Liver (tissue), 9 donors: Measurements from ENCODE around the gene GPANK1. TPM values are rescaled to one million over a fixed set of nuclear protein-coding genes. Genes with fewer than 3 reads are reported as not detected.

ENCODE experiments used
- DNase-seq: peaks from one replicate; pipeline ENCODE4 v3.0.0-alpha.2; 2017; ENCODE audit warnings: low spot score
- H3K27ac ChIP-seq, 2 donors: one replicate each; pipeline ENCODE4 v1.7.0; 2013; ENCODE audit warnings: inconsistent platforms in 2 of 2, low read length in 2 of 2, control low read depth in 1 of 2, low read depth in 1 of 2, mild to moderate bottlenecking in 1 of 2
- H3K27me3 ChIP-seq, 4 donors: one replicate each; pipeline versions ENCODE4 v1.6.1 to v1.7.0; 2013; ENCODE audit warnings: low read length in 3 of 4, inconsistent platforms in 1 of 4, mild to moderate bottlenecking in 1 of 4, moderate library complexity in 1 of 4; ENCODE audit not compliant: control insufficient read depth in 4 of 4, insufficient read depth in 4 of 4
- H3K36me3 ChIP-seq, 4 donors: one replicate each; pipeline versions ENCODE4 v1.6.1 to v1.7.0; 2013; ENCODE audit warnings: low read length in 3 of 4, mild to moderate bottlenecking in 3 of 4, low read depth in 1 of 4, moderate library complexity in 1 of 4; ENCODE audit not compliant: control insufficient read depth in 4 of 4, insufficient read depth in 3 of 4
- H3K4me1 ChIP-seq, 4 donors: one replicate each; pipeline versions ENCODE4 v1.6.1 to v1.7.0; 2013; ENCODE audit warnings: low read length in 3 of 4, mild to moderate bottlenecking in 3 of 4, moderate library complexity in 1 of 4; ENCODE audit not compliant: control insufficient read depth in 4 of 4, insufficient read depth in 4 of 4
- H3K4me3 ChIP-seq, 3 donors: one replicate each; pipeline versions ENCODE4 v1.6.1 to v1.7.0; 2013; ENCODE audit warnings: low read length in 3 of 3, control low read depth in 1 of 3, low read depth in 1 of 3, mild to moderate bottlenecking in 1 of 3
- H3K9ac ChIP-seq, 2 donors: one replicate each; pipeline ENCODE4 v1.7.0; 2013; ENCODE audit warnings: low read length in 2 of 2, mild to moderate bottlenecking in 2 of 2, moderate library complexity in 2 of 2, control low read depth in 1 of 2, low read depth in 1 of 2
- H3K9me3 ChIP-seq, 4 donors: one replicate each; pipeline versions ENCODE4 v1.6.1 to v1.7.0; 2013; ENCODE audit warnings: low read length in 3 of 4; ENCODE audit not compliant: control insufficient read depth in 4 of 4
- ATF3 ChIP-seq: IDR thresholded peaks from 2 replicates; pipeline ENCODE4 v1.6.1; 2016; ENCODE audit warnings: antibody characterized with exemption
- EGR1 ChIP-seq, 2 donors: IDR thresholded peaks; 2 replicates each; pipeline ENCODE4 v1.6.1; 2016 to 2018; ENCODE audit warnings: antibody characterized with exemption in 2 of 2, low read depth in 2 of 2
- FOXA1 ChIP-seq: IDR thresholded peaks from 2 replicates; pipeline ENCODE4 v1.6.1; 2016; ENCODE audit warnings: antibody characterized with exemption
- GABPA ChIP-seq, 2 donors: IDR thresholded peaks in 1 of 2; conservative IDR thresholded peaks in 1 of 2; 2 replicates each; pipeline ENCODE4 v1.6.1; 2016; ENCODE audit warnings: antibody characterized with exemption in 2 of 2, mild to moderate bottlenecking in 1 of 2, moderate library complexity in 1 of 2
- HNF4A ChIP-seq, 2 donors: conservative IDR thresholded peaks; 2 replicates each; pipeline ENCODE4 v1.6.1; 2016; ENCODE audit warnings: antibody characterized with exemption in 2 of 2, mild to moderate bottlenecking in 2 of 2
- HNF4G ChIP-seq: IDR thresholded peaks from 2 replicates; pipeline ENCODE4 v1.6.1; 2016; ENCODE audit warnings: antibody characterized with exemption
- MAX ChIP-seq: IDR thresholded peaks from 2 replicates; pipeline ENCODE4 v1.6.1; 2016; ENCODE audit warnings: antibody characterized with exemption
- NR2F2 ChIP-seq: IDR thresholded peaks from 2 replicates; pipeline ENCODE4 v1.6.1; 2016; ENCODE audit warnings: antibody characterized with exemption
- RAD21 ChIP-seq, 2 donors: IDR thresholded peaks; 2 replicates each; pipeline ENCODE4 v1.6.1; 2016; ENCODE audit warnings: antibody characterized with exemption in 2 of 2, mild to moderate bottlenecking in 2 of 2
- RXRA ChIP-seq, 2 donors: IDR thresholded peaks; 2 replicates each; pipeline ENCODE4 v1.6.1; 2017 to 2018; ENCODE audit warnings: antibody characterized with exemption in 2 of 2, mild to moderate bottlenecking in 1 of 2
- SP1 ChIP-seq: IDR thresholded peaks from 2 replicates; pipeline ENCODE4 v1.6.1; 2018; ENCODE audit warnings: antibody characterized with exemption, mild to moderate bottlenecking
- TAF1 ChIP-seq: conservative IDR thresholded peaks from 2 replicates; pipeline ENCODE4 v1.6.1; 2016; ENCODE audit warnings: antibody characterized with exemption, mild to moderate bottlenecking
- YY1 ChIP-seq: IDR thresholded peaks from 2 replicates; pipeline ENCODE4 v1.6.1; 2016; ENCODE audit warnings: antibody characterized with exemption, mild to moderate bottlenecking
- ZBTB33 ChIP-seq: IDR thresholded peaks from 2 replicates; pipeline ENCODE4 v1.6.1; 2016; ENCODE audit warnings: antibody characterized with exemption
- WGBS: extraction: QIAGEN DNeasy Blood & Tissue Kit; methylation state at CpG from one replicate; pipeline ENCODE4 v1.1.7; 2013; 5-methylcytosine and 5-hydroxymethylcytosine counted together
- polyA plus RNA-seq, 2 donors: library from polyadenylated mRNA; stranded (reverse) in 1 of 2; unstranded in 1 of 2; fragments of 200-250 nt in 1 of 2; fragments of >200 nt in 1 of 2; fragmentation: Nextera tagmentation in 1 of 2; extraction: Ambion mirVana in 1 of 2; gene quantifications; one replicate each; pipeline versions ENCODE4 v1.2.1 to v1.2.3, GENCODE V29; 2013 to 2015
- total RNA-seq, 2 donors: library from RNA; depleted of rRNA; stranded (reverse); fragments of >200 nt; gene quantifications; one replicate each; pipeline ENCODE4 v1.2.3, GENCODE V29; 2014
- donor health status: healthy.
- donor health status: healthy.
- donor health status: healthy.
- donor health status: healthy.
- donor health status: healthy.

GPANK1 gene
- total and polyA plus RNA-seq, 4 donors, result 7.6 to 13.9 (median 11.2) TPM

GRCh38 chr6:31692886-31693285 lies 28.1 kb upstream of the GPANK1 start:
- no peaks in the 10 kb centered on the region for H3K9me3 ChIP-seq
- TF ChIP-seq SP1 (no peak), YY1 (no peak), HNF4G (no peak), GABPA (IDR thresholded peaks at IDR 0.05 in 1 of 2, conservative IDR thresholded peaks at IDR 0.05 in 1 of 2) (no peak), RXRA (IDR thresholded peaks at IDR 0.05) (no peak), HNF4A (conservative IDR thresholded peaks at IDR 0.05) (no peak)
- no peaks in the 10 kb centered on the region for H3K4me1 ChIP-seq
- H3K27me3 ChIP-seq, result no peaks in the 10 kb centered on the region
- no peak overlapping the region for H3K4me3 ChIP-seq
- DNase-seq, result no peak
- no peak overlapping the region for H3K9ac ChIP-seq
- WGBS, result 93% methylated on average over 9 of the region's 9 CpGs
- no peak overlapping the region for H3K27ac ChIP-seq
- peaks cover 8 to 74% (median 56%) of the 10 kb centered on the region in 4 donors for H3K36me3 ChIP-seq

- Histone ChIP-seq H3K9me3 (no peaks in the 10 kb centered on the region), H3K27ac (no peak overlapping the region), H3K4me1 (no peaks in the 10 kb centered on the region), H3K27me3 (no peaks in the 10 kb centered on the region), H3K9ac (no peak overlapping the region), H3K36me3 (peaks cover 10 to 80% (median 59%) of the 10 kb centered on the region in 4 donors), H3K4me3 (no peak overlapping the region)
- TF ChIP-seq RXRA (IDR thresholded peaks at IDR 0.05), result no peak
- no peak for TF ChIP-seq NR2F2
- TF ChIP-seq EGR1 (IDR thresholded peaks at IDR 0.05; ENCODE audit: low read depth in 2 of 2), result no peak
- TF ChIP-seq FOXA1, result no peak
- no peak for TF ChIP-seq ATF3
- no peak for TF ChIP-seq GABPA (IDR thresholded peaks at IDR 0.05 in 1 of 2, conservative IDR thresholded peaks at IDR 0.05 in 1 of 2)
- no peak for TF ChIP-seq TAF1
- TF ChIP-seq RAD21 (IDR thresholded peaks at IDR 0.05), result no peak
- TF ChIP-seq HNF4A (conservative IDR thresholded peaks at IDR 0.05), result no peak
- no peak for TF ChIP-seq MAX
- no peak for TF ChIP-seq ZBTB33
- no peak for DNase-seq
- WGBS, result 90% methylated on average over 4 of the region's 4 CpGs
Observed at GRCh38 chr6:31692353-31692752, 27.6 kb upstream of the GPANK1 start.

- no peak for DNase-seq
- no peaks in the 10 kb centered on the region for H3K9me3 ChIP-seq
- TF ChIP-seq HNF4G (no peak), SP1 (no peak)
- no peak overlapping the region for H3K9ac ChIP-seq
- peaks cover 7 to 84% (median 62%) of the 10 kb centered on the region in 4 donors for H3K36me3 ChIP-seq
- H3K27ac ChIP-seq, result no peak overlapping the region
- H3K4me1 ChIP-seq, result no peaks in the 10 kb centered on the region
- WGBS, result 96% methylated on average over 12 of the region's 12 CpGs
- no peaks in the 10 kb centered on the region for H3K27me3 ChIP-seq
- no peak overlapping the region for H3K4me3 ChIP-seq
Observed at GRCh38 chr6:31691564-31692108, 26.8 kb upstream of the GPANK1 start.
